Myocyte (in vitro differentiated cells): ENCODE results near the gene CHST10. TPM values are rescaled to one million over a fixed set of nuclear protein-coding genes. Genes with fewer than 3 reads are reported as not detected.
"Not testable (repeated sequence)": the region's sequence is repeated elsewhere in the genome, so short reads cannot be mapped to it uniquely, and the experiment has no call there.

Experiments
- DNase-seq: peaks from one replicate; pipeline ENCODE4 v3.0.0-alpha.2; 2012; ENCODE audit warnings: low read depth
- total RNA-seq: library from RNA; depleted of rRNA; stranded (reverse); fragments of >200 nt; gene quantifications from 2 replicates; pipeline ENCODE4 v1.2.3, GENCODE V29; 2014

Gene CHST10
- total RNA-seq, 1 donor from 2014 or later = 8.7 TPM

GRCh38 chr2:100395532-100396350 is 21.7 kb downstream of the CHST10 start:
- DNase-seq = no peak

- DNase-seq = no peak
These were observed 23.3 kb downstream of the CHST10 start for GRCh38 chr2:100394111-100394641.

GRCh38 chr2:100393362-100393761 is 24.1 kb downstream of the CHST10 start:
- no peak for DNase-seq

- DNase-seq = no peak
These were observed 24.8 kb downstream of the CHST10 start for GRCh38 chr2:100392715-100393114.

- DNase-seq = no peak
These were observed 25.5 kb downstream of the CHST10 start for GRCh38 chr2:100391735-100392515.

- DNase-seq = no peak
These were observed 27.2 kb downstream of the CHST10 start for GRCh38 chr2:100390001-100390940.

GRCh38 chr2:100388703-100389102 is 28.8 kb downstream of the CHST10 start:
- DNase-seq = no peak

- no peak for DNase-seq
These were observed 33.5 kb downstream of the CHST10 start for GRCh38 chr2:100383954-100384353.

GRCh38 chr2:100383306-100383705 is 34.2 kb downstream of the CHST10 start:
- peak; percentile 5 for DNase-seq

- DNase-seq = peak; percentile 73
These were observed 36.2 kb downstream of the CHST10 start for GRCh38 chr2:100381240-100381639.

GRCh38 chr2:100380681-100381080 is 36.8 kb downstream of the CHST10 start:
- no peak for DNase-seq

- no peak for DNase-seq
These were observed 40.6 kb downstream of the CHST10 start for GRCh38 chr2:100376836-100377235.

- no peak for DNase-seq
These were observed 50.3 kb downstream of the CHST10 start for GRCh38 chr2:100367163-100367562.

- DNase-seq = peak; percentile 38
These were observed 52.0 kb downstream of the CHST10 start for GRCh38 chr2:100365434-100365833.

- DNase-seq = not testable (repeated sequence)
These were observed 55.2 kb downstream of the CHST10 start for GRCh38 chr2:100362269-100362668.

GRCh38 chr2:100359576-100359975 is 57.9 kb downstream of the CHST10 start:
- no peak for DNase-seq

GRCh38 chr2:100358554-100358953 is 58.9 kb downstream of the CHST10 start:
- DNase-seq = no peak

- DNase-seq = no peak
These were observed 64.9 kb downstream of the CHST10 start for GRCh38 chr2:100352521-100352920.

GRCh38 chr2:100350661-100351185 is 66.7 kb downstream of the CHST10 start:
- no peak for DNase-seq

- not testable (repeated sequence) for DNase-seq
These were observed 72.3 kb downstream of the CHST10 start for GRCh38 chr2:100345144-100345543.

GRCh38 chr2:100344433-100344832 is 73.0 kb downstream of the CHST10 start:
- no peak for DNase-seq
